Progenitor cell of endocrine pancreas (in vitro differentiated cells): ENCODE results near the gene FHAD1. TPM values are rescaled to one million over a fixed set of nuclear protein-coding genes. Genes with fewer than 3 reads are reported as not detected.
"Not testable (repeated sequence)": the region's sequence is repeated elsewhere in the genome, so short reads cannot be mapped to it uniquely, and the experiment has no call there.

Source experiments
- DNase-seq: peaks from one replicate; pipeline ENCODE4 v3.0.0; 2021; ENCODE audit warnings: low spot score; ENCODE audit not compliant: unreplicated experiment
- H3K27ac Mint-ChIP-seq: 2 replicates; pipeline ENCODE4 v1.8.0; 2021; ENCODE audit warnings: mild to moderate bottlenecking, moderate library complexity, mixed read lengths
- H3K27me3 Mint-ChIP-seq: 2 replicates; pipeline ENCODE4 v1.8.0; 2021; ENCODE audit warnings: mixed read lengths
- H3K36me3 Mint-ChIP-seq: 2 replicates; pipeline ENCODE4 v1.8.0; 2022; ENCODE audit warnings: mixed read lengths; ENCODE audit not compliant: insufficient read depth
- H3K4me1 Mint-ChIP-seq: 2 replicates; pipeline ENCODE4 v1.8.0; 2021; ENCODE audit warnings: low read depth, mixed read lengths
- H3K4me3 Mint-ChIP-seq: 2 replicates; pipeline ENCODE4 v1.8.0; 2021; ENCODE audit warnings: low read depth, mild to moderate bottlenecking, moderate library complexity, mixed read lengths
- H3K9me3 Mint-ChIP-seq: 2 replicates; pipeline ENCODE4 v1.8.0; 2021; ENCODE audit warnings: low read depth, mixed read lengths
- total RNA-seq: library from RNA; stranded (reverse); gene quantifications from 2 replicates; pipeline ENCODE4 v1.2.1, GENCODE V29; 2021
- TF ChIP-seq, protein P1 (sequence below): fragments of 200-600 bp; sonication (generic); IDR thresholded peaks from one replicate; pipeline ENCODE4 v1.5.0; 2021; ENCODE audit warnings: antibody characterized with exemption, mild to moderate bottlenecking; ENCODE audit not compliant: unreplicated experiment

FHAD1 gene
- total RNA-seq, 1 donor from 2014 or later, result 5.0 TPM

DNA sequence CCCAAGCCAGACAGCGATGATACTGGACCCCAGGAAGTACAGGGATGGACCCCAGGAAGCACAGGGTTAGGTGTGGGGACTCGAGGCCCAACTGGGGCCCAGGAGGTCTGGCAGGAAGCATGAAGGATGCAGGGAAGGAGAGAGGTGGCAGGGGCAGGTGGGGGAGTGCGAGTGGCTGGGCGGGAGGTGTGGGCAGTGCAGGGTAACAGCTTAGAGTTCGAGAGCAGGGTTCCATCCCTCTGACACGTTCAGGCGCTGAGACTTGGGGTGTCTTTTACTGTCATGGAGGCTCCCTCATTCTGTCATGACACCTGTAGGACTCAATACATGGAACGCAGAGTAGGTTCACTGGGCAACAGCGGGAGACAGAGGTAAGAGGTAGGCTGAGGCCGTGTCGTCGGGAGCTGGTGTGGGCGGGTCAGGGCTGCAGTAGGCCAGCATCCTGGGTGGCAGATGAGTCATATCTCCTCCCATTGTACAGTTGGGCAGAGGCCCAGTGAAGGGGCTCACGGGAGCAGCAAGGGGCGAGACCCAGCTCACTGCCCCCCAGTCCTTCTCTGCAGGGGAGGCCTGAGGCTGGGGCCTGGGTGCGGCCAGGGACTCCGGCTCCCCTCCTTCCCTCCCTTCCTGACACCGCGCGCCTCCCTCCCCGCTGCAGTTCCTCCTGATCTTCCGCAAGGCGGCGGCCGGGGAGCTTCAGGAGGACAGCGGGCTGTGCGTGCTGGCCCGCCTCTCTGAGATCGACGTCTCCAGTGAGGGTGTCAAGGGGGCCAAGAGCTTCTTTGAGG is 179.7 kb downstream of the FHAD1 start:
- Mint-ChIP-seq H3K4me1 (peaks cover 14% of the 10 kb centered on the region), H3K36me3 (peaks cover 4% of the 10 kb centered on the region), H3K9me3 (no peaks in the 10 kb centered on the region), H3K27me3 (no peaks in the 10 kb centered on the region), H3K4me3 (no peak overlapping the region), H3K27ac (peak overlapping the region; percentile 89)
- DNase-seq, result no peak
- TF ChIP-seq, protein P1, sequence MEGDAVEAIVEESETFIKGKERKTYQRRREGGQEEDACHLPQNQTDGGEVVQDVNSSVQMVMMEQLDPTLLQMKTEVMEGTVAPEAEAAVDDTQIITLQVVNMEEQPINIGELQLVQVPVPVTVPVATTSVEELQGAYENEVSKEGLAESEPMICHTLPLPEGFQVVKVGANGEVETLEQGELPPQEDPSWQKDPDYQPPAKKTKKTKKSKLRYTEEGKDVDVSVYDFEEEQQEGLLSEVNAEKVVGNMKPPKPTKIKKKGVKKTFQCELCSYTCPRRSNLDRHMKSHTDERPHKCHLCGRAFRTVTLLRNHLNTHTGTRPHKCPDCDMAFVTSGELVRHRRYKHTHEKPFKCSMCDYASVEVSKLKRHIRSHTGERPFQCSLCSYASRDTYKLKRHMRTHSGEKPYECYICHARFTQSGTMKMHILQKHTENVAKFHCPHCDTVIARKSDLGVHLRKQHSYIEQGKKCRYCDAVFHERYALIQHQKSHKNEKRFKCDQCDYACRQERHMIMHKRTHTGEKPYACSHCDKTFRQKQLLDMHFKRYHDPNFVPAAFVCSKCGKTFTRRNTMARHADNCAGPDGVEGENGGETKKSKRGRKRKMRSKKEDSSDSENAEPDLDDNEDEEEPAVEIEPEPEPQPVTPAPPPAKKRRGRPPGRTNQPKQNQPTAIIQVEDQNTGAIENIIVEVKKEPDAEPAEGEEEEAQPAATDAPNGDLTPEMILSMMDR, result no peak

DNA sequence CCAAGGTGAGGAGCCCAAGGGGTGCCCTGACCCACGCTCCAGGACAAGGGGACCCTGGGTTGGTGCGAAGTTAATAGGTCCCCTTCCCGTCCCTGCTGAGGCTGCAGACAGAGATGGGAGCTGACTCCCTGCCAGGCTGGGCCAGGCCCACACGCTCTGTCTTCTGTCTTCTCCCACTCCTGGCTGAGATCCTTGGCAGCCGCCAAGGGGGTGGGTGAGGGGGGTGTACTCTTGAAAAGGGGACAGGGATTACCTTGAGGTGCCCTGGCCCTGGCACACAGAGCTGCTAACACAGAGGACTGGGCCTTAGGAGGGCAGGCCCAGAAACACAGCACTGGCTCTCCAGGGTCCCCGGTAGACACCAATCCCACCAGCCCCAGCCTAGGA is 180.2 kb downstream of the FHAD1 start:
- peaks cover 4% of the 10 kb centered on the region for H3K36me3 Mint-ChIP-seq
- H3K27me3 Mint-ChIP-seq, result no peaks in the 10 kb centered on the region
- H3K27ac Mint-ChIP-seq, result no peak overlapping the region
- TF ChIP-seq, protein P1, result no peak
- peaks cover 15% of the 10 kb centered on the region for H3K4me1 Mint-ChIP-seq
- H3K9me3 Mint-ChIP-seq, result no peaks in the 10 kb centered on the region
- H3K4me3 Mint-ChIP-seq, result no peak overlapping the region
- DNase-seq, result no peak

DNA sequence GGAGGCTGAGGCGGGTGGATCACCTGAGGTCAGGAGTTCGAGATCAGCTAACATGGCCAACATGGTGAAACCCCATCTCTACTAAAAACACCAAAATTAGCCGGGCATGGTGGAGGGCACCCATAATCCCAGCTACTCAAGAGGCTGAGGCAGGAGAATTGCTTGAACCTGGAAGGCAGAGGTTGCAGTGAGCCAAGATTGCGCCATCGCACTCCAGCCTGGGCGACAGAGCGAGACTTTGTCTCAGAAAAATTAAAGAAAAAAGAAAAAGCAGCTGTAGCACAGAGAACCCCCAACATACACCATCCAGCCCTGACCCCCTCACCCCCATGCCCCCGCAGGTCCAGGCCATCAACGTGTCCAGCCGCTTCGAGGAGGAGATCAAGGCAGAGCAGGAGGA is 181.2 kb downstream of the FHAD1 start:
- H3K36me3 Mint-ChIP-seq, H3K27me3 Mint-ChIP-seq, H3K27ac Mint-ChIP-seq, H3K9me3 Mint-ChIP-seq, DNase-seq, H3K4me3 Mint-ChIP-seq: not testable (repeated sequence)
- peaks cover 19% of the 10 kb centered on the region for H3K4me1 Mint-ChIP-seq

DNA sequence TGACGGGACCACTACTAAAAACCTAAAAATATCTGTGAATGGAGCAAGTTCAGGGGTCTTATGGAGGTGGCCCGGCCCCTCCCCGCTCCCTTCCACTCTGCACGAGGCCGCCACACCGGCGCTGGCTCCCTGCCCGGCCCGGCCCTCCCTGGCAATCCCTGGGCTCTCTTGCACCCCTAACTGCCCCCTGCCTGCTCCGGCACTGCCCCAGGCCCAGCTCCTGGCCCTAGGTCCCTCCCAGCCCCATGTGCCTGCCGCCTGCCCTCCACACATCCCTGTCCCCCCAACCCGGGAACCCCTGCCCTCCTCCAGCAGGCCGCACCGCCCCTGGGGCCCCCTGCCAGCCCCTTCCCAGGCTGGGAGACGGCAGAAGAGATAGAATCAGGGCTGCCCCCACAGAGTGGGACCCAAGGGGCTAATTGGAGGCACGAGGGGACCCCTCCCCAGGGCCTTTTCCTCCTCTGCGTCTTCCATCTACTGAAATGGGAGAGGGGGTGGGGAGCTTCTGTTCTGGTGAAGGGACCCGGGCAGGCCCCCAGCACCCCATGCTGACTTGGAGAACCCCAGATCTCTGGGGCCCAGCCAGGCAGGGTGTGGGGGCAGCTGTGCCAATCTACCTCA is 181.9 kb downstream of the FHAD1 start:
- peaks cover 15% of the 10 kb centered on the region for H3K4me1 Mint-ChIP-seq
- H3K4me3 Mint-ChIP-seq, result no peak overlapping the region
- peaks cover 4% of the 10 kb centered on the region for H3K36me3 Mint-ChIP-seq
- no peaks in the 10 kb centered on the region for H3K27me3 Mint-ChIP-seq
- TF ChIP-seq, protein P1, result no peak
- H3K27ac Mint-ChIP-seq, result no peak overlapping the region
- no peaks in the 10 kb centered on the region for H3K9me3 Mint-ChIP-seq
- no peak for DNase-seq

DNA sequence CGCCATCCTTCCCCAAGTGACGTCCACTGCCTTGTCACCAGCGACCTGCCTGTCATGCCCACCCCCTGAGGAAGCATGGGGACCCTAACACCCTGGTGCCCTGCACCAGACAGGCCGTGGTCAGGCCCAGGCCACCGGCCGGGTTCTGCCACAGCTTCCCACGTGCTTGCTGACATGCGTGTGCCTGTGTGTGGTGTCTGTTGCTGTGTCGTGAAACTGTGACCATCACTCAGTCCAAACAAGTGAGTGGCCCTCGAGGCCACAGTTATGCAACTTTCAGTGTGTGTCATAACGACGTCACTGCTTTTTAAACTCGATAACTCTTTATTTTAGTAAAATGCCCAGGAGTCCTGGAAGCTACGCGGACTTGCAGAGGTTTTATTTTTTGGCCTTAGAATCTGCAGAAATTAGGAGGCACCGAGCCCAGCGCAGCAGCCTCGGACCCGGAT is 182.7 kb downstream of the FHAD1 start:
- Mint-ChIP-seq H3K27ac (no peak overlapping the region), H3K36me3 (peaks cover 4% of the 10 kb centered on the region), H3K4me3 (no peak overlapping the region), H3K4me1 (peaks cover 8% of the 10 kb centered on the region), H3K9me3 (no peaks in the 10 kb centered on the region), H3K27me3 (no peaks in the 10 kb centered on the region)
- TF ChIP-seq, protein P1, result no peak
- DNase-seq, result no peak
